Ovary (tissue), 3 donors: ENCODE measurements around the gene RPE65.

Experiments used
- POLR2A ChIP-seq: fragments of 450-650 bp; IDR thresholded peaks from one replicate; pipeline ENCODE4 v1.6.1; 2017; ENCODE audit warnings: antibody characterized with exemption, mild to moderate bottlenecking, moderate library complexity
- TF ChIP-seq, protein P1 (sequence below), 3 donors: fragments of 450-650 bp in 2 of 3; fragments of 200-600 bp in 1 of 3; IDR thresholded peaks; one replicate each; pipeline versions ENCODE4 v1.5.1 to v1.8.0; 2016 to 2022; ENCODE audit warnings: antibody characterized with exemption in 3 of 3, mild to moderate bottlenecking in 1 of 3
- donor health status: DM: no; HTN: no; CAD: no.

DNA sequence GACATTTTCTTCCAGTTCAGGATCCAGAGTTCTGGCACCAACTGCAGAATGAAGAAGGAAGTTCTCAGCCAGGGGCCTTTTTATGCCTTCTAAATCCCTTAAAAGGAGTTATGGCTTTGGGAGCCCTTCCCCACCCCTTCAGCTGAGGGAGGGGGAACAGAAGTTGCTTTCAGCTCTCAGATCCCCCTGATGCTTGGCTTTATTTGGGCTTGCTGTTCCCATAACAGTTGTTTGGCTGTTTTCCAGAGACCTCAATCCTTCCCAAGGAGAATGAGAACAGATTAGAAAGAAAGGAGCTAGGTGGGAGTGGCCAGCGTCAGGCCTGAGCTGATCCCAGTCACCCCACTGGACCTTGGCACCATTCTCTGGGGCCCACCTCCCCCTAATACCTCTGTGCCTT is at the start of gene RPE65:
- TF ChIP-seq, protein P1, sequence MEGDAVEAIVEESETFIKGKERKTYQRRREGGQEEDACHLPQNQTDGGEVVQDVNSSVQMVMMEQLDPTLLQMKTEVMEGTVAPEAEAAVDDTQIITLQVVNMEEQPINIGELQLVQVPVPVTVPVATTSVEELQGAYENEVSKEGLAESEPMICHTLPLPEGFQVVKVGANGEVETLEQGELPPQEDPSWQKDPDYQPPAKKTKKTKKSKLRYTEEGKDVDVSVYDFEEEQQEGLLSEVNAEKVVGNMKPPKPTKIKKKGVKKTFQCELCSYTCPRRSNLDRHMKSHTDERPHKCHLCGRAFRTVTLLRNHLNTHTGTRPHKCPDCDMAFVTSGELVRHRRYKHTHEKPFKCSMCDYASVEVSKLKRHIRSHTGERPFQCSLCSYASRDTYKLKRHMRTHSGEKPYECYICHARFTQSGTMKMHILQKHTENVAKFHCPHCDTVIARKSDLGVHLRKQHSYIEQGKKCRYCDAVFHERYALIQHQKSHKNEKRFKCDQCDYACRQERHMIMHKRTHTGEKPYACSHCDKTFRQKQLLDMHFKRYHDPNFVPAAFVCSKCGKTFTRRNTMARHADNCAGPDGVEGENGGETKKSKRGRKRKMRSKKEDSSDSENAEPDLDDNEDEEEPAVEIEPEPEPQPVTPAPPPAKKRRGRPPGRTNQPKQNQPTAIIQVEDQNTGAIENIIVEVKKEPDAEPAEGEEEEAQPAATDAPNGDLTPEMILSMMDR (IDR thresholded peaks at IDR 0.05): no peak
- no peak for TF ChIP-seq POLR2A
